GM19372 (cell line): ENCODE measurements around the gene LGR6.
"Not testable (repeated sequence)": the region's sequence is repeated elsewhere in the genome, so short reads cannot be mapped to it uniquely, and the experiment has no call there.

Source experiments
- ATAC-seq: cut with Tn5 transposase; IDR thresholded peaks from one replicate; pipeline ENCODE4 v1.9.1; 2021; ENCODE audit warnings: mild to moderate bottlenecking, low read depth, moderate library complexity; ENCODE audit not compliant: unreplicated experiment

LGR6 gene

GRCh38 chr1:202235003-202235660 lies 41.5 kb downstream of the LGR6 start:
- ATAC-seq = no peak

DNA sequence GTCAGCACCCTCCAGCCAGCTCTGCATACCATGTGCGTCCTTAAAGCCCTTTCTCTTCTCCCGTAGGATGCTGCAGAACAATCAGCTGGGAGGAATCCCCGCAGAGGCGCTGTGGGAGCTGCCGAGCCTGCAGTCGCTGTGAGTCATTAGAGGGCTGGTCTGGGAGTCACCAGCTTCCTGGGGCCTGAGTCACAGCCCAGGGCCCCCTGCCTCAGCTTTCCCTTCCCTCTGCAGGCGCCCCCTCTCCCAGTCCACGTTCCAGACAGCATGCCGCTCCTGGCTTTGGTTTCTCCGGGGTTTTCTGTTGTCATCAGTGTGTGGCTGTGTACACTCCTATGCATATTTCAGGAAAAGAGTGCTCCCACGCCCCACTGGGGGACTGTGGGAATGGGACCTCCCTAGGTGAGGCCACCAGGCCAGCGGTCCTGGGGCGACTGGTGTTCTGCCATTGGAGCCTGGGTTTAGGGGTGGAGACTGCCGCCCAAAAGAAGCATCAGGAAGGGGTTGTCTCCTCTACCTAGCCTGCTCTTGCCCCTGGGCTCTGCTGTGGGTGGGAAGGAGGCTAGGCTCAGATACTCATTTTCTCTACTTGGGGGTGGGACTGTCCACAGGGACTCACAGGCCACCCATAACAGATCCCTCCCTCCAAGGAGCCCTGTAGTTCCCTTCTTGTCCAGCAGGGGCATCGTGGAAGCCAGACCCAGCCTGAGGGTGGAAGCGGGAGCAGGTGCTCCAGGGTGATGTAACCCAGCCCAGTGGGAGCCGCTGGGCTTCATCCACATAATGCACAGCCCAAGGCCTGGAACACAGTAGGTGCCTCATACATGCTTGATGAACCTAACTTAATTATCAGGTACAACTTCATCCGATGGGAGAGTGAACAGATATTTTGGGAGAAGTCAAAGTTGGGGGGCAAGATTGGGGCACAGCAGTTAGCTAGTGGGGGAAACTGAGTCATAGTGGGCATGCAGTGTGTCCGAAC lies 42.5 kb downstream of the LGR6 start:
- ATAC-seq = no peak

GRCh38 chr1:202237052-202237451 lies 43.5 kb downstream of the LGR6 start:
- ATAC-seq = no peak

GRCh38 chr1:202238914-202239313 lies 45.3 kb downstream of the LGR6 start:
- ATAC-seq = no peak

- ATAC-seq = not testable (repeated sequence)
Observed at GRCh38 chr1:202240226-202240625, 46.6 kb downstream of the LGR6 start.

- no peak for ATAC-seq
Observed at GRCh38 chr1:202240956-202241355, 47.4 kb downstream of the LGR6 start.

DNA sequence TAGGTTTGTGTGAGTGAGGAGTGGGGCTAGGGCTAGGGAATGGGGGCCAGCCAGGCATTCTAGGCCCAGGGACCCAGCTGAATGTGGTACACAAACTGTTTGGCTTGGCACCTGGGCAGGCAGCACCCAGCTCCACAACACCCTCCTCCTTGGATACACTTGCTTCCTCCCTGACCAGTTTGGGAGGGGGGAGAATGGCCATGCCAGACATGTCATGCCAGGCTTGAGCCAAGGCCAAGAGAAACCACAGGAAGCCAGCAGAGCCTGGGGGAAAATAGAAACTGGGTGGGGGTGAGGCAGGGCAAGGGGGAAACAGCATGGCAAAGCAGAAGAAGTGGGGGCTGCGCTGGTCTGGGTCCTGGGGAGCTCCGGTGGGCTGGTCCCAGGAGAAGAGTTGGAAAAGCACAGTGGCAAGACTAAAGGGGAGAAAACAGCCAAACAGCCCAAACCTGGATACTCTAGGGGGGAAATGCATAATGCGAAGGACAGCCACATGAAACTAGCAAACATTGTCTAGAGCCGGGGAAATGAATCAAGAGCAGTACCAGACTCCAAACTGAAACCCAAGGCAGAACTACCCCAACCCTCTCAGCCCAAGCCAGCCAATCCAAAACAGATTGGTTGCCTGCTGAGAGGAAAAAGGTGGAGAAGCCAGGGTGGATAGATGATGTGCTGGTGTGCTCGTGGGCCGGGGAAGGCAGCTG lies 47.9 kb downstream of the LGR6 start:
- ATAC-seq = no peak

DNA sequence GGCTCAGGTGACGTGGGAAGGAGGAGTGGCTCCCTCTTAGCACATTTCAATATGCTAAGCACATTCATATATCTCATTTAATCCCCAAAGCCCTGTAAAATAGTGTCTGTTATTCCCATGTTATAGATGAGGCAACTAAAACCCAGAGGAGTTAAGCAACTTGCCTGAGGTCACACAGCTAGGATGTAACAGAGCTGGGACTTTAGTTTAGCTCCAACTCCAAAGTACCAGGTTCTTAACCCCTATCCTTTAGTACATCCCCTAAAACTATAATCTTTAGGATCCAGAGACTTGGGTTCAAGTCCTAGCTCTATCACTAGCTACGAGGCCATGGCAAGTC lies 48.5 kb downstream of the LGR6 start:
- no peak for ATAC-seq

DNA sequence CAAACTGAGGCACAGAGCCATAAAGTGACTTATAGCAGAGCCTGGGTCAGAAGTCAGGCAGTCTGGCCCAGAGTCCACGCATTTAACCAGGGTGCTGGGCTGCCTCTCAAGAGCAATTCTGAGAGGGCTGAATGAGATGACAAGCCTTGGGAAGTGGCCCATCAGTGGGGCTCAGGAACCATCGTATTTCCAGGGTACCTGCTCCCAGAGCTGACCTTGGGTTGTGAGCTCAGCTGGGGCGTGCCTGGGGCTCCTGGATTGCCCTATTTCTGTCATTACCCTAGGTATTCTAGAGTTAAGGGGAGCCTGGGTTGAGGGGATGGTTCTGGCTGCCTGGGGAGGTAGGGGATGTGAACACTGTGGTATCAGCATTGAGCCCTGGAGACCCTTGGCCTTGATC lies 49.4 kb downstream of the LGR6 start:
- no peak for ATAC-seq

- ATAC-seq = no peak
Observed at GRCh38 chr1:202244841-202245261, 51.3 kb downstream of the LGR6 start.

DNA sequence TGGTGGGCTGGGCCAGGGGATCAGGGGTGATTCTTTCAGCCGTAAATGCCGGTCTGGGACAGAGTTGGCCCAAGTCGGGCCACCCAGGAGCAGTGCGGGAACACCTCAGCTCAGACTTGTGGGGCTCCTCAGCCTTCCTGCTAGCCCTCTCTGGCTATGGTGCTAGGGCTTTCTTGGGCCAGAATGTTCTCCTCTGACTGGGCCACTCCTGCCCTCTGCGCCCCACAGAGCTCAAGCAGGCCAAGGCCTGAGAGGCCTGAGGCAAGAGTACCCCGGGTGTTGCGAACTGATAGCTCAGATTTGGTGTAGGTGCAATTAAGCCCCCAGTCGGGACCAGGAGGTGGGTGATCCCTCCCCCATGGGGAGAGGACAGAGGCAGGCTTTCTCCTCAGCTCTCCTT lies 51.8 kb downstream of the LGR6 start:
- no peak for ATAC-seq

GRCh38 chr1:202247104-202247503 lies 53.5 kb downstream of the LGR6 start:
- no peak for ATAC-seq

- no peak for ATAC-seq
Observed at GRCh38 chr1:202247837-202248795, 54.5 kb downstream of the LGR6 start.

GRCh38 chr1:202248861-202249260 lies 55.3 kb downstream of the LGR6 start:
- ATAC-seq = no peak

DNA sequence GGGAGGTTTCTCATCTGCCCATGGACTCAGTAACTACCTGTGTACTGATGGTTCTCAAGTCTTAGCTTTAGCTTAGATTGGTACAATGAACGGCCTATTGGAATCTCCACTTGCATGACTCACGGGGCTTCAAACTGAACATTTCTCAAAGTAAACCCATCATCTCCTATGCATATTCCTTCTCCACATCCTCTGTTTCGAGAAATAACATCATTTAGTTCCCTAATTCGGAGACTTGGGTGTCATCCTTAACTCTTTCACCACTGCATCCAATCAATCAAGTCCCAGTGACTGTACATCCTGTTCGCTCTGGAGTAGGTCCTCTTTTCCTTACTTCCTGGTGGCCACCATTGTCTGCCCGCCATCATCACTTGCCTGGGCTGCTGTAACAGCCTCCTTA lies 55.8 kb downstream of the LGR6 start:
- ATAC-seq = no peak

DNA sequence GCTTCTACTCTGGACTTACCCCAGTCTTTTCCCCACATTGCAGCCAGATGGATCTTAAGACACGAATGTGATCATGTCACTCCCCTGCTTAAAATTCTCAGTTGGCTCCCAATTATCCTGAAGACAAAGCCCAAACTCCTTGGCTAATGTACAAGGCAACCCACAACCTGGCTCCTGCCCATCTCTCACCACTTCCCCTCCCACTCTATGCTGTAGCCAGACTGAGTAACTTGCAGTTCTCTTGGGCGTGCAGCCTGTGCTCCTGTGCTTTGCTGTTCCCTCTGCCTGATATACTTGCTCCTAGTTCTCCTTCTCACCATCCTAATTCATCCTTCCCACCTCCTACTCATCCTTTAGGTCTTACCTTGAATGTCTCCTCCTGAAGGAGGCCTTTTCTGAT lies 56.2 kb downstream of the LGR6 start:
- no peak for ATAC-seq

DNA sequence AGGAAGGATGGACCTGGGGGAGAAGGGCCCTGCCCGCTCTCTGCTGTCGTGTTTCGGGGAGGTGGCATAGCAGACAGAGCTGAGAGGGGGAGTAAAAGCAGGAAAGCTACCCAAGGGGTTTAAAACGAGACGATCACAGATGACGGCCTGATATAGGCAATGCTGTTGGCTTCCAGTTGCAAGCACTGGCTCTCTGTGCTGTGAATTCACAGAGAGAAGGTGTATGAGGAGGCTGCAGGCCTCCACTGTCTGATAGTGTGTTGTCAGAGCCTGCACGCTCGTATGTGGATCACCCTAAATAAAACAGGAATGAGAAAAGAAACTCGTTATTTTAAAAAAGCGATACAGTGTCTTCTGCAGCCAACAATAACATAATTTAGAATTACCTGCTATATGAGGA lies 57.4 kb downstream of the LGR6 start:
- ATAC-seq = no peak

DNA sequence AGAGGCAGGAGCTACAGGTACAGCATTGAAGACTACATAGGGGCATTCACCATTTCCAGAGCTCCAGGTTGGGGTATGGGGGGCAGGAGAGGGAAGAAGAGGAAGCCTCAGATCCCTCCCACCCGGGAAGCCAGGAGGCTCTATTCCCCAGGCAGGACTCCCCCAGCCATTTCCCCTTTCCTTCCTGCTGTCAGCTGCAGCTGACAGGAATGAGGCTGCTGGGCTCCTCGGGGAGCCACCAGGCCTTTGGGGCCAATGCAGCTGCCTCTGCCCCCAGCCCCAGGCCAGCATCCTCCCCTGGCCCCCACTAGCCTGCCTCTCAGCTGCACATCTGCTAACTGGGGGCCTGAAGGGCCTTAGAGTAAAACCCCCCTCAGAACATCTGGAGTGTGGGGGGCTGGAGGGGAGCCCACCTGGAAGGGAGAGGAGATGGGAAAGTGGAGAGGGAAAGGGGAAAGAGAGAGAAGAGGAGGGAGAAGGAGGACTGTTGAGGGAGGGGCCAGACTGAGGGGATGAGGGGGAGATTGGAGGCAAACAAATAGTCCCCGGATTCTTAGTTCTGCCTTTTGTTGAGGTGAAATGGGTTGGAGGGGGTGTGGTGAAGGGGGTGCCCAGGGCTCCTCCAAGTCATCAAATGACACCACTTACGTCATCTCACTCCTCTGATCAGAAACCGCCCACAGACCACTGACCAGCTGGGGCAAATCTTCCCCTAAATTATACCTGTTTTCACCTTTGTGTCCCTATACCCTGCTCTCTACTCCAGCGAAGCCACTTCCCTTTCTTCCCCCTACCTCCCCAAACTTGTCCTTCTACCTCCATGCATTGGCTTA lies 58.0 kb downstream of the LGR6 start:
- ATAC-seq = no peak

DNA sequence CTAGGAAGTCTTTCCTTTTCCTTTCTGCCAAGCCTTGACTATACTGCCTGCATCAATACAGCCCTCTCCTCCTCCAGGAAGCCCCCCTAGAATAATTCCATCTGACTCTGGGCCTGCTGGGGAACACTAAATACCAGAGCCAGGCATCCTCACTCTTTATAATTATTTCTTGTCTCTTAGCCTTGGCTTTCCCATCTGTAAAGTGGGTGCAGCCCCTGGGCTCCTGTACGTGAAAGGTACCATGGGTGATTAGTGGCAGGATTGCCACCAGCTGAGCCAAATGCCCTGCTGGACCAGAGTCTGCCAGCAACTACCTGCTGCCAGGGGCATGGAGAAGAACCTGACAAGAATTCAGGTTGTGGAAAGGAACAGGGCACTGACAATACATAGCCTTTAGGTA lies 58.7 kb downstream of the LGR6 start:
- ATAC-seq = no peak
